K562 (cell line): ENCODE measurements around the gene SMC3. TPM values are rescaled to one million over a fixed set of nuclear protein-coding genes. Genes with fewer than 3 reads are reported as not detected.
A peak's percentile ranks its signal among the peaks of the same experiment; 100 is the strongest.
"Not testable (repeated sequence)": the region's sequence is repeated elsewhere in the genome, so short reads cannot be mapped to it uniquely, and the experiment has no call there.

Experiments used
- ATAC-seq: fragments of 200-7000 bp; cut with Tn5 transposase; 3 replicates; pipeline ENCODE4 v1.9.1; 2020; ENCODE audit warnings: moderate library complexity
- BruUV-seq: library from RNA; stranded (reverse); fragments of 400-500 nt; replicated peaks from 2 replicates; lab custom pipeline; 2021; lab: Mats Ljungman, UMichigan
- CTCF ChIA-PET: fragments of 300-600 bp; formaldehyde crosslinking; extraction: SDS; loops from one replicate; lab custom pipeline; 2021; ENCODE audit warnings: low intra/inter-chr PET ratio; lab: Yijun Ruan, JAX
- POLR2A ChIA-PET: fragments of 300-600, 350-650 bp; sonication (Branson Sonifier 250); formaldehyde crosslinking; extraction: SDS; loops from one replicate; lab custom pipeline; 2021; ENCODE audit warnings: antibody characterized with exemption, inconsistent platforms; lab: Yijun Ruan, JAX
- DNase-seq, 4 experiments: peaks; one replicate each; pipeline versions ENCODE4 v3.0.0 to v3.0.0-alpha.2; 2011 to 2018; ENCODE audit warnings: low spot score in 3 of 4, mixed read lengths in 3 of 4; ENCODE audit errors: extremely low read depth in 1 of 4
- FAIRE-seq: peaks from 2 replicates; lab custom pipeline; 2011; peaks lifted over from hg19 to GRCh38; lab: Jason Lieb, UNC
- H2AFZ ChIP-seq: 2 replicates; pipeline ENCODE4 v1.6.0; 2011; ENCODE audit warnings: low read depth, low read length, control low read depth, inconsistent platforms
- H3K27ac ChIP-seq: fragments of 200-600 bp; 3 replicates; pipeline ENCODE4 v1.8.0; 2011; ENCODE audit warnings: low read depth, mild to moderate bottlenecking, control low read depth, inconsistent platforms, low read length, moderate library complexity, mixed read lengths; ENCODE audit errors: extremely low read depth
- H3K27me3 ChIP-seq, 2 experiments: fragments of 300-600 bp in 1 of 2; 2 replicates in 1 of 2; 3 replicates in 1 of 2; pipeline versions ENCODE4 v1.6.0 to v1.8.0; 2011; ENCODE audit warnings: inconsistent platforms in 2 of 2, low read length in 2 of 2, mild to moderate bottlenecking in 1 of 2, mixed read lengths in 1 of 2, moderate library complexity in 1 of 2; ENCODE audit not compliant: control insufficient read depth in 2 of 2, insufficient read depth in 2 of 2
- H3K36me3 ChIP-seq: fragments of 300-600 bp; 3 replicates; pipeline ENCODE4 v1.8.0; 2011; ENCODE audit warnings: mild to moderate bottlenecking, low read length, inconsistent platforms; ENCODE audit not compliant: control insufficient read depth, insufficient read depth
- H3K4me1 ChIP-seq, 2 experiments: fragments of 200-600 bp in 1 of 2; replicated peaks in 1 of 2; 2 replicates in 1 of 2; 3 replicates in 1 of 2; pipeline versions ENCODE4 v1.5.1 to v1.8.0; 2011; ENCODE audit warnings: inconsistent platforms in 2 of 2, low read length in 2 of 2, mild to moderate bottlenecking in 1 of 2, mixed read lengths in 1 of 2, moderate library complexity in 1 of 2; ENCODE audit not compliant: control insufficient read depth in 2 of 2, insufficient read depth in 2 of 2
- H3K4me2 ChIP-seq: 2 replicates; pipeline ENCODE4 v1.6.1; 2011; ENCODE audit warnings: low read length, control low read depth, inconsistent platforms, mixed read lengths; ENCODE audit not compliant: insufficient read depth
- H3K4me3 ChIP-seq: fragments of 200-600 bp; sonication (generic), shearing (Covaris generic); 2 replicates; pipeline ENCODE4 v1.5.1; 2016; ENCODE audit warnings: control low read depth, inconsistent platforms
- H3K79me2 ChIP-seq: fragments of 200-600 bp; 3 replicates; pipeline ENCODE4 v1.8.0; 2011; ENCODE audit warnings: low read length, inconsistent platforms; ENCODE audit not compliant: control insufficient read depth, insufficient read depth
- H3K9ac ChIP-seq, 2 experiments: 2 replicates each; pipeline versions ENCODE4 v1.6.0 to v1.6.1; 2011; ENCODE audit warnings: low read depth in 2 of 2, low read length in 2 of 2, control low read depth in 1 of 2, inconsistent platforms in 1 of 2, mild to moderate bottlenecking in 1 of 2, mixed read lengths in 1 of 2; ENCODE audit not compliant: insufficient read depth in 1 of 2
- H3K9me1 ChIP-seq: one replicate; pipeline ENCODE4 v1.6.0; 2011; ENCODE audit warnings: inconsistent platforms, mild to moderate bottlenecking, low read length, moderate library complexity; ENCODE audit not compliant: control insufficient read depth, insufficient read depth
- H3K9me3 ChIP-seq: replicated peaks from 2 replicates; pipeline ENCODE4 v1.5.1; 2011; ENCODE audit warnings: low read depth, low read length, inconsistent platforms; ENCODE audit not compliant: control insufficient read depth, insufficient read depth
- H4K20me1 ChIP-seq: replicated peaks from 2 replicates; pipeline ENCODE4 v1.6.1; 2011; ENCODE audit warnings: low read length, inconsistent platforms, mixed read lengths; ENCODE audit not compliant: control insufficient read depth, insufficient read depth
- ADNP ChIP-seq: fragments of 200-800 bp; sonication (Bioruptor generic); IDR thresholded peaks from 2 replicates; pipeline ENCODE4 v1.6.1; 2016; ENCODE audit warnings: missing genetic modification characterization, missing compliant biosample characterization
- BCOR ChIP-seq: fragments of 450-650 bp; IDR thresholded peaks from 2 replicates; pipeline ENCODE4 v1.6.1; 2016
- ILF3 ChIP-seq: fragments of 450-650 bp; IDR thresholded peaks from 2 replicates; pipeline ENCODE4 v1.6.1; 2018; ENCODE audit warnings: antibody characterized with exemption, mild to moderate bottlenecking, moderate library complexity, borderline replicate concordance
- KDM1A ChIP-seq, 2 experiments: fragments of 450-650 bp; IDR thresholded peaks; 2 replicates each; pipeline ENCODE4 v1.6.1; 2016; ENCODE audit warnings: mild to moderate bottlenecking in 2 of 2
- PTTG1 ChIP-seq: fragments of 450-650 bp; IDR thresholded peaks from 2 replicates; pipeline ENCODE4 v1.6.1; 2016; ENCODE audit warnings: low read depth, mild to moderate bottlenecking, missing genetic modification characterization, missing compliant biosample characterization
- RBM25 ChIP-seq: fragments of 200-400 bp; formaldehyde crosslinking; IDR thresholded peaks from 2 replicates; pipeline ENCODE4 v1.6.1; 2018; ENCODE audit warnings: low read length, low read depth, moderate library complexity; ENCODE audit not compliant: severe bottlenecking
- SETDB1 ChIP-seq: IDR thresholded peaks from one replicate; pipeline ENCODE4 v1.6.1; 2012; ENCODE audit warnings: low read length, control low read depth, inconsistent platforms
- ZNF212 ChIP-seq: fragments of 450-650 bp; formaldehyde crosslinking; IDR thresholded peaks from 2 replicates; pipeline ENCODE4 v1.4.0; 2020; ENCODE audit warnings: mild to moderate bottlenecking
- whole genome bisulfite sequencing: fragments of 100-300 bp; shearing (Covaris generic); methylation state at CpG from one replicate; pipeline ENCODE4 v1.1.6; 2016; ENCODE audit warnings: low coverage, mixed read lengths; ENCODE audit not compliant: insufficient coverage; ENCODE audit errors: missing lambda C conversion rate; 5-methylcytosine and 5-hydroxymethylcytosine counted together
- in situ Hi-C: fragments of 300-500 bp; cut with MboI; formaldehyde crosslinking; loops from 4 replicates; pipeline ENCODE4 v1.15.0; 2018; ENCODE audit warnings: inconsistent platforms, mixed read lengths
- intact Hi-C: fragments of 100-400 bp; cut with micrococcal nuclease; formaldehyde crosslinking; loops from 2 replicates; pipeline ENCODE4 v1.14.2; 2022
- polyA plus RNA-seq, 8 experiments: library from polyadenylated mRNA; depleted of rRNA in 4 of 8; stranded (reverse) in 5 of 8; unstranded in 3 of 8; fragments of >200 nt; fragmentation: Nextera tagmentation in 2 of 8; fragmentation: Illumina TruSeq in 1 of 8; extraction: Ambion mirVana in 2 of 8; extraction: Trizol in 1 of 8; gene quantifications; 2 replicates each; pipeline versions ENCODE4 v1.2.1 to v1.2.3, GENCODE V29; 2011 to 2014; ENCODE audit warnings: inconsistent platforms in 1 of 8, missing spikeins in 1 of 8
- total RNA-seq, 7 experiments: library from RNA; depleted of rRNA in 6 of 7; stranded (reverse); fragments of >200 nt in 6 of 7; fragmentation: Illumina TruSeq in 2 of 7; extraction: Trizol in 2 of 7; gene quantifications; 2 replicates each; pipeline versions ENCODE4 v1.2.1 to v1.2.3, GENCODE V29; 2011 to 2021; ENCODE audit warnings: low replicate concordance in 1 of 7
- TF ChIP-seq, protein P1 (sequence below): sonication (generic); formaldehyde crosslinking; IDR thresholded peaks from 2 replicates; pipeline ENCODE4 v1.8.0; 2022; ENCODE audit warnings: mild to moderate bottlenecking, low read depth, missing genetic modification reagents
- TF ChIP-seq, protein P2 (sequence below), 2 experiments: fragments of 450-650 bp in 1 of 2; sonication (generic) in 1 of 2; formaldehyde crosslinking; conservative IDR thresholded peaks; 2 replicates each; pipeline versions ENCODE4 v1.4.0 to v1.8.1; 2020 to 2022; ENCODE audit warnings: mild to moderate bottlenecking in 1 of 2, missing genetic modification reagents in 1 of 2
- TF ChIP-seq, protein P3 (sequence below): fragments of 250-450 bp; sonication (Bioruptor Pico); IDR thresholded peaks from 2 replicates; pipeline ENCODE4 v1.4.0; 2020; ENCODE audit warnings: mild to moderate bottlenecking, moderate library complexity

Gene SMC3
- total and polyA plus RNA-seq, 9 of the 15 experiments (the other 6 are each of a cell fraction or from before 2014, with no cell fraction given): 21.3 to 62.6 (median 39.3) TPM

DNA sequence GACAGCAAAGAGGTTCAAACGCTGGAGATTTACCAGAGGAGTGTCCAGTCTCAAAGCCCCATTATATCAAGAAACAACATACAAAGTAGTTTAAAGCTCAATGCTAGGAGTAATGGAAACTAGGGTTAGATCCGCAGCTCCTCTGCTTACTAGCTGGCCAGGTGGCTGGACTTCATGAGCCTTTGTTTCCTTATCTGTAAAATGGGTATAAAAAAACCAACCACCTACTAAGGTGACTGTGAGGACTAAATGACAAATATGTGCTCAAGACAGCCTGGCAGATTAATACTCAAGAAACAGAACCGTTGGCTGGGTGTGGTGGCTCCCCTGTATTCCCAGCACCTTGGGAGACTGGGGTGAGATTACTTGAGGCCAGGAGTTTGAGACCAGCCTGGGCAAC lies 70.8 kb downstream of the SMC3 start:
- Histone ChIP-seq H3K4me3 (no peak overlapping the region), H2AFZ (no peak overlapping the region), H3K9ac (no peak overlapping the region), H3K27ac (no peak overlapping the region), H3K9me3 (no peaks in the 10 kb centered on the region), H3K4me2 (no peak overlapping the region), H3K36me3 (no peaks in the 10 kb centered on the region), H3K27me3 (no peaks in the 10 kb centered on the region), H3K9me1 (no peaks in the 10 kb centered on the region)
- CTCF ChIA-PET: interaction anchor here (0.7 kb wide), 1 partner anchor 35 kb away, joined by 3 read pairs; no protein-coding TSS in a partner anchor
- no TSS peak for BruUV-seq
- intact Hi-C loops (no loop called here), in situ Hi-C loops (no loop called here)
- ATAC-seq: no peak
- peak in 1 of 2 experiments; percentile 38; a peak in 1 of 4 replicates for TF ChIP-seq KDM1A (IDR thresholded peaks at IDR 0.05)
- TF ChIP-seq ZNF212 (CRISPR knock-in tag): no peak
- peak; percentile 35; the same call in 1 of the 2 replicates for TF ChIP-seq ADNP
- TF ChIP-seq PTTG1: no peak
- no peak for TF ChIP-seq ILF3
- no peak for TF ChIP-seq SETDB1
- TF ChIP-seq, protein P1, sequence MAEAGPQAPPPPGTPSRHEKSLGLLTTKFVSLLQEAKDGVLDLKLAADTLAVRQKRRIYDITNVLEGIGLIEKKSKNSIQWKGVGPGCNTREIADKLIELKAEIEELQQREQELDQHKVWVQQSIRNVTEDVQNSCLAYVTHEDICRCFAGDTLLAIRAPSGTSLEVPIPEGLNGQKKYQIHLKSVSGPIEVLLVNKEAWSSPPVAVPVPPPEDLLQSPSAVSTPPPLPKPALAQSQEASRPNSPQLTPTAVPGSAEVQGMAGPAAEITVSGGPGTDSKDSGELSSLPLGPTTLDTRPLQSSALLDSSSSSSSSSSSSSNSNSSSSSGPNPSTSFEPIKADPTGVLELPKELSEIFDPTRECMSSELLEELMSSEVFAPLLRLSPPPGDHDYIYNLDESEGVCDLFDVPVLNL: no peak
- peak; percentile 73 for TF ChIP-seq RBM25
- TF ChIP-seq, protein P2, sequence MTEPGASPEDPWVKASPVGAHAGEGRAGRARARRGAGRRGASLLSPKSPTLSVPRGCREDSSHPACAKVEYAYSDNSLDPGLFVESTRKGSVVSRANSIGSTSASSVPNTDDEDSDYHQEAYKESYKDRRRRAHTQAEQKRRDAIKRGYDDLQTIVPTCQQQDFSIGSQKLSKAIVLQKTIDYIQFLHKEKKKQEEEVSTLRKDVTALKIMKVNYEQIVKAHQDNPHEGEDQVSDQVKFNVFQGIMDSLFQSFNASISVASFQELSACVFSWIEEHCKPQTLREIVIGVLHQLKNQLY (CRISPR knock-in tag; conservative IDR thresholded peaks at IDR 0.05): no peak
- TF ChIP-seq BCOR: peak; percentile 59
- TF ChIP-seq, protein P3, sequence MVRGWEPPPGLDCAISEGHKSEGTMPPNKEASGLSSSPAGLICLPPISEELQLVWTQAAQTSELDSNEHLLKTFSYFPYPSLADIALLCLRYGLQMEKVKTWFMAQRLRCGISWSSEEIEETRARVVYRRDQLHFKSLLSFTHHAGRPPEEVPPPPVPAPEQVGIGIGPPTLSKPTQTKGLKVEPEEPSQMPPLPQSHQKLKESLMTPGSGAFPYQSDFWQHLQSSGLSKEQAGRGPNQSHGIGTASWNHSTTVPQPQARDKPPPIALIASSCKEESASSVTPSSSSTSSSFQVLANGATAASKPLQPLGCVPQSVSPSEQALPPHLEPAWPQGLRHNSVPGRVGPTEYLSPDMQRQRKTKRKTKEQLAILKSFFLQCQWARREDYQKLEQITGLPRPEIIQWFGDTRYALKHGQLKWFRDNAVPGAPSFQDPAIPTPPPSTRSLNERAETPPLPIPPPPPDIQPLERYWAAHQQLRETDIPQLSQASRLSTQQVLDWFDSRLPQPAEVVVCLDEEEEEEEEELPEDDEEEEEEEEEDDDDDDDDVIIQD (CRISPR knock-in tag): no peak
- TF ChIP-seq, all 486 proteins: peak for 4
- Histone ChIP-seq H3K4me1 (peaks cover 4 to 11% of the 10 kb centered on the region in 2 experiments; a peak in 4 of 5 replicates), H3K79me2 (no peaks in the 10 kb centered on the region), H4K20me1 (no peaks in the 10 kb centered on the region)
- DNase-seq: no peak
- POLR2A ChIA-PET: no interaction called here
- FAIRE-seq: no peak
- 41% methylated on average over 3 of the region's 3 CpGs for WGBS

DNA sequence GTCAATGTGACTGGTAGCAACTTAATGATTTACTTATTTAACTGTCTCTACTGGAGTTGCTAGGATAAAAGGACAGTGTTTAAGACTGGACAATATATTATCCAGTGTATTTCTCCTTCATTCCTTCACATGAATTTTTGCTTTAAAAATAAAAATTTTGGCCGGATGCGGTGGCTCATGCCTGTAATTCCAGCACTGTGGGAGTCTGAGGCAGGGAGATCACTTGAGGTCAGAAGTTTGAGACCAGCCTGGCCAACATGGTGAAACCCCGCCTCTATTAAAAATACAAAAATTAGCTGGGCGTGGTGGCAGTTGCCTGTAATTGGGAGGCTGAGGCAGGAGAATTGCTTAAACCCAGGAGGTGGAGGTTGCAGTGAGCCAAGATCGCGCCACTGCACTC lies 71.6 kb downstream of the SMC3 start:
- BruUV-seq, DNase-seq, H3K27ac ChIP-seq, H2AFZ ChIP-seq, H3K9me1 ChIP-seq, H3K27me3 ChIP-seq, intact Hi-C loops, CTCF ChIA-PET, H3K36me3 ChIP-seq, H3K9ac ChIP-seq, H3K4me2 ChIP-seq, FAIRE-seq, H3K9me3 ChIP-seq, in situ Hi-C loops, ATAC-seq, H3K4me3 ChIP-seq, H4K20me1 ChIP-seq, POLR2A ChIA-PET, H3K79me2 ChIP-seq: not testable (repeated sequence)
- 91% methylated on average over 4 of the region's 6 CpGs for WGBS
- peaks cover 11% of the 10 kb centered on the region in 2 experiments; a peak in 4 of 5 replicates for H3K4me1 ChIP-seq
